ENCODE measurements around the gene GDF2.

- TF ChIP-seq CTCF (IDR thresholded peaks at IDR 0.05; ENCODE audit: poor library complexity) (no peak), EZH2phosphoT487 (IDR thresholded peaks at IDR 0.05; ENCODE audit: low read depth, severe bottlenecking, unreplicated experiment) (no peak)
These were observed 28.2 kb upstream of the GDF2 start for GRCh38 chr10:47294057-47294456.
